Stimulated activated naive B cell treated with anti-CD40 and anti-IgM and Interleukin-4, amounts not matched to agents 10 μg/mL and 1 μg/mL and 100 μg/mL, for 72 hours (primary cell): Measurements from ENCODE around the gene HMGA1.

ENCODE experiments used
- ATAC-seq, 2 donors: fragments of 150-1000 bp; cut with Tn5 transposase; replicated peaks; 2 replicates each; pipeline ENCODE4 v1.10.0; 2021; ENCODE audit warnings: moderate library complexity in 1 of 2
- DNase-seq: peaks from one replicate; pipeline ENCODE4 v3.0.0; 2021
- H3K27ac Mint-ChIP-seq: one replicate; pipeline ENCODE4 v1.8.0; 2022; ENCODE audit warnings: mild to moderate bottlenecking, mixed read lengths
- H3K27me3 Mint-ChIP-seq, 2 donors: one replicate each; pipeline ENCODE4 v1.8.0; 2022; ENCODE audit warnings: mixed read lengths in 2 of 2
- H3K36me3 Mint-ChIP-seq, 2 donors: one replicate each; pipeline ENCODE4 v1.8.0; 2022; ENCODE audit warnings: mixed read lengths in 2 of 2, mild to moderate bottlenecking in 1 of 2
- H3K4me1 Mint-ChIP-seq, 2 donors: one replicate each; pipeline ENCODE4 v1.8.0; 2022; ENCODE audit warnings: mixed read lengths in 2 of 2, mild to moderate bottlenecking in 1 of 2
- H3K4me3 Mint-ChIP-seq, 2 donors: one replicate each; pipeline ENCODE4 v1.8.0; 2022; ENCODE audit warnings: mild to moderate bottlenecking in 2 of 2, mixed read lengths in 2 of 2, moderate library complexity in 1 of 2
- H3K9me3 Mint-ChIP-seq, 2 donors: one replicate each; pipeline ENCODE4 v1.8.0; 2022; ENCODE audit warnings: mixed read lengths in 2 of 2, mild to moderate bottlenecking in 1 of 2

The HMGA1 gene

DNA sequence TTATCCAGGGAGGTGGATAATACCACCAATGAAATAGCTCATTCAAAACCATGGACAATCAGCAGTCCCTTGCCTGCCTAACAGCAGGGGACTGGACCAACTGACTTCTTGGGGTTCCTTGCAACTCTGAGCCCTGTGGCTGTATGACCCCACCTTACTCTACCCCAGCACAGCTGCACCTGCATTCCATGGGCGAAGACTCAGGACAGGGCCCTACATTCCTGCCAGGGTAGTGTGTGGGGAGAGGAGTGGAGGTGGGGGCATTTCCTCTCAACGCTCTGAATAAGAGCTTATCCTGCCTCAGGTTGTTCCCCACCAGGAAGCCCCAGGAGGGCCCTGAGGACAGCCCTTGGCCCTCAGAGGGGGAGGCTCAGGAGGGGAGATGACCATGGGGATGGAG is 30.8 kb upstream of the HMGA1 start:
- no peak overlapping the region for H3K27ac Mint-ChIP-seq
- no peaks in the 10 kb centered on the region for H3K4me1 Mint-ChIP-seq
- H3K4me3 Mint-ChIP-seq: no peak overlapping the region
- ATAC-seq (no peak), DNase-seq (no peak)
- no peaks in the 10 kb centered on the region for H3K9me3 Mint-ChIP-seq
- no peaks in the 10 kb centered on the region for H3K27me3 Mint-ChIP-seq
- no peaks in the 10 kb centered on the region for H3K36me3 Mint-ChIP-seq

DNA sequence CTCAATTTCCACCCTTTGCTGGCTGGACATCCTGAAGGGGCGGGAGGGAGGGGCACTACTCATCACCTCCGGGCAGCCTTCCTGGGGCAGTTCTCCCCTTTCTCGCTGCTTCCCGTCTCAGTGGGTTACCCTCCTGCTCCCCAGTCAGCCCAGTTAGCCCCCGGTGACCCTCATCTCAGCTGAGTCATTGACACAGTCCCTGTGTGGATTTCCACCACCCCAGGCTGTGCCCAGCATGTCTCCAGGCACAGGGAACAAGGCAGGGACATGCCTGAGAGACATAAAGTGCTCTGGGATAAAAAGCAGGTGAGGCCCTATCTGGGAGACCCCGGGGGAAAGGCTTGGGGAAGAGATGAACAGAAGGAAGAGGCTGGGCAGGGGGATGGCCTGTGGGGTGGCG is 29.9 kb upstream of the HMGA1 start:
- Mint-ChIP-seq H3K27me3 (no peaks in the 10 kb centered on the region), H3K4me3 (no peak overlapping the region), H3K9me3 (no peaks in the 10 kb centered on the region), H3K36me3 (no peaks in the 10 kb centered on the region), H3K4me1 (no peaks in the 10 kb centered on the region), H3K27ac (no peak overlapping the region)
- DNase-seq: no peak
- ATAC-seq: no peak

DNA sequence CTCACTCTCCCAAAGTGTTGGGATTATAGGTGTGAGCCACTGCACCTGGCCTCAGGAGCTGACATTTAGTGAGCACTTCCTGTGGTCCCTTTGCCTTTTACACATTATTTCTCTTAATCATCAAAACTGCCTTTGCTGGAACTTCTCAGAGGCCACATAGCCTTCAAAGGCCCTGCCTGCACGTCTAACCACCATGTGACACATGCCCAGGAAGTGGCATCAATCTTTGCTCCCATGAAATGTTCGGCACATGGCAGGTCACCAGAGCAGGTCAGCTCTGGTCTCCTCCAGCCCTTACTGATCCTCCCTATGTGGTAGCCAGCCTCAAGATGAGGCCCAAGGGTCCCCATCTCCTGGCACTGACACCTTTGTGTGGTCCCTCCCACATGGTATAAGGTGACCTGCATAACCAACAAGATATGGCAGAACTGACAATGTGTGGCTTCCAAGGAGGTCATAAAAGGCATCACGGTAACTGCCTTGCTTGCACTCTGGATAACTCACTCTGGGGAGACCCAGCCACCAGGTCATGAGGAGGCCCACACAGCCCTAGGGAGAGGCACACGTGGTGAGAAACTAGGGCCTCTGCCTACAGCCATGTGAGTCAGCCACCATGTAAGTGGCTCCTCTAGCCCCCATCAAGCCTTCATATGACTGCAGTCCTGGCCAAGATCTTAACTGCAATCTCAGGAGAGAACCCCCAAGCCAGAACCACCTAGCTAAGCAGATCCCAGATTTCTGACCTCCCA is 28.8 kb upstream of the HMGA1 start:
- DNase-seq (no peak), ATAC-seq (peak; percentile 39 to 53)
- H3K36me3 Mint-ChIP-seq: no peaks in the 10 kb centered on the region
- no peaks in the 10 kb centered on the region for H3K4me1 Mint-ChIP-seq
- no peak overlapping the region for H3K4me3 Mint-ChIP-seq
- no peaks in the 10 kb centered on the region for H3K27me3 Mint-ChIP-seq
- H3K9me3 Mint-ChIP-seq: no peaks in the 10 kb centered on the region
- no peak overlapping the region for H3K27ac Mint-ChIP-seq

DNA sequence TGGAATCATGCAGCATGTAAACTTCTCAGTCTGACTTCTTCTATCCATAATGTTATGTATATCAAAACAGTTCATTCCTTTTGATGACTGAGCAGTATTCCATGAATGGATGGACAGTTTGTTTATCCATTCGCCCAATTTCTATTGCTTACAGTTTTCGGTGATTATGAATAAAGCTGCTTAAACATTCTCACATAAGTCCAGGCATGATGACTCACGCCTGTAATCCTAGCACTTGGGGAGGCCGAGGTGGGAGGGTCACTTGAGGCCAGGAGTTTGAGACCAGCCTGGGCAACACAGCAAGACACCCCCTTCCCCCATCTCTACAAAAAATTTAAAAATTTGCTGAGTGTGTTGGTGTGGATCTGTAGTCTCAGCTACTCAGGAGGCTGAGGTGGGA is 22.9 kb upstream of the HMGA1 start:
- H3K9me3 Mint-ChIP-seq: no peaks in the 10 kb centered on the region
- no peak overlapping the region for H3K4me3 Mint-ChIP-seq
- H3K27ac Mint-ChIP-seq: no peak overlapping the region
- no peak for DNase-seq
- H3K27me3 Mint-ChIP-seq: no peaks in the 10 kb centered on the region
- ATAC-seq: no peak
- H3K36me3 Mint-ChIP-seq: no peaks in the 10 kb centered on the region
- H3K4me1 Mint-ChIP-seq: no peaks in the 10 kb centered on the region

DNA sequence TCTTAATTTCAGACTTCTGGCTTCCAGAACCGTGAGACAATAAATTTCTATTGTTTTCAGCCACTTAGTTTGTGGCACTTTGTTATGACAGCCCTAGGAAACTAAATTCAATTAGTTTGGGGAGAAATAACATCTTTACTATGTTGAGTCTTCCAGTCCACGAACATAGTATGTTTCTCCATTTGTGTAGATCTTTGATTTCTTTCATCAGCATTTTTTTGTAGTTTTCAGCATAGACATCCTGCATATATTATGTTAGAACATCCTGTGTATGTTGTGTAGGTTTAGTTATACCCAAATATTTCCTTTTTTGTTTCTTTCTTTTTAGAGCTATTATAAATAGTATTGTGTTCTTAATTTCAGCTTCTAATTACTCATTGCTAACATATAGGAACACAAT is 18.0 kb upstream of the HMGA1 start:
- H3K27ac Mint-ChIP-seq: no peak overlapping the region
- H3K4me3 Mint-ChIP-seq: no peak overlapping the region
- ATAC-seq: no peak

DNA sequence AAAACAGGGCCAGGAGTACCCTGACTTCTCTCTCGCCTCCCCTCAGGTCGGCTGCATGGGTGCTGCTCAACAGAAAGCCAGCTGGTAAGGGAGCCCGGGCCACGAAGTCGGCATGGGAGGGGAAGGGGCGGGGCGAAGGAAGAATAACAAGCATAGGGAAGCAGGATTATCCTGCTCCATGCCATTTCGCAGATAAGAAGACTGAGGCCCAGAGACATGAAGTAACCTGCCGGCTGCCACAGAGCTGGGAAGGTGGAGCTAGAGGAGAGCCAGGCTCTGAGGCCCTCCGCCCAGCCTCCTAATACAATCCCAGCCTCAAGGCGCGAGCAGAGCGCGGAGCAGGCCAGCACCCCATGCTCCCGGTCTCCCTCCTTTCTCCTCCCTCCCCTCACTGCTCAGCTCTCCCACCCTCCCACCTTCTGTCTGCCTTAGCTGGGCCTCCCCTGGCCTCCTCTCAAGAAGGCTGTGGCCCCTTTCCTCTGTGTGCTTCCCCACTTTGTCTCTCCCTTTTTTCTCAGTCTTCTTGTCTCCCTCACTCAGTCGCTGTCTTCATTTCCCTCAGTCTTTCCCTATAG is 13.2 kb upstream of the HMGA1 start:
- no peak for DNase-seq
- Mint-ChIP-seq H3K27ac (peak overlapping the region; percentile 86), H3K36me3 (peaks cover 2 to 6% of the 10 kb centered on the region in 2 donors), H3K27me3 (no peaks in the 10 kb centered on the region), H3K9me3 (no peaks in the 10 kb centered on the region), H3K4me3 (peak overlapping the region; percentile 71 to 81), H3K4me1 (peaks cover 29 to 62% of the 10 kb centered on the region in 2 donors)
- peak; percentile 23 to 28 for ATAC-seq

More for the DNA sequence above, 18.0 kb upstream of the HMGA1 start:
- H3K9me3 Mint-ChIP-seq: no peaks in the 10 kb centered on the region
- peaks cover 11 to 23% of the 10 kb centered on the region in 2 donors for H3K4me1 Mint-ChIP-seq
- H3K36me3 Mint-ChIP-seq: no peaks in the 10 kb centered on the region
- DNase-seq: no peak
- H3K27me3 Mint-ChIP-seq: no peaks in the 10 kb centered on the region

DNA sequence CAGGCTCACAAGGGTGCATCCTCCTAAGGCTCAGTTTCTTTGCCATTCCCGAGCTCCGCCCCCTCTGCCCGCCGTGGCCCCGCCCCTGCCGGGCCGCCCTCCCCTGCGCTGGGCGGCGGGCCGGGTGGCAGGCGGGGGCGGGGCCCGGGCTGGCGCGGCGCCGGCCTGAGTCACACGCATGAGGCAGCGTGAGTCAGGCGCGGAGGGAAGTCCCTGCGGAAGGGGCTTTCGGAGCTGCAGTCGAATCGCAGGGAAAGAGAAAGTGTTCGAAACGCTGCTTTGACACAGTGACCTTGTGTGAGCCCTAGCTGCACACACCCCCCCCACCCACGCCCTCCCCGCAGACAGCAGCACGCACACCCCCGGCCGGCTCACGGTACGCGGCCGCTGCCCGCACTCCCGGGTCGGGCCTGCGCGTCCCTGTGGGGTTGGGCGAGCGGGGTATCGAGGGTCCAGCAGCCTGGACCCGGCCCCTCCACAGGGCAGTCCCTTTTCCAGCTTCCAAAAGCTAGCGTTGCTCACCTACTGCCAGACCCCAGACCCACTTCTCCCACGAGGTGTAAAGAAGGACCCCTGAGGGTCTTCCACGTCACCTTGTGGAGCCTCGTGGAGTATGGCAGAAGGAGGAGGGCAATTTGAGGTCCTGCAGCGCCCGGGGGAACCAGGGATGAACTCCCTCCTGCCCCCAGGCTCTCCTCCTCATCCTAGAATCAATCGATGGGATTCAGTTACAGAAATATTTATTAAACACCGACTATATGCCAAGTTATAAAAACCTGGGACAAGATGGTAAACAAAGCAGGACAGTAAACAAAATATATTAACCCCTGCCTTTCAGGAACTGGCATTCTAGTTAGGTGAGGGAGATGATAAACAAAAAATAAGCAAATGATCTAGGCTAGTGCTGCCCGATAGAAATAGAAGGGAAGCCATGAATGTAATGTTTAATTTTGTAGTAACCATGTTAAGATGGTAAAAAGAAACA is 12.4 kb upstream of the HMGA1 start:
- H3K4me1 Mint-ChIP-seq: peaks cover 29 to 67% of the 10 kb centered on the region in 2 donors
- no peaks in the 10 kb centered on the region for H3K9me3 Mint-ChIP-seq
- ATAC-seq: peak; percentile 91 to 93
- DNase-seq: peak; percentile 91
- no peaks in the 10 kb centered on the region for H3K27me3 Mint-ChIP-seq
- peak overlapping the region; percentile 86 for H3K27ac Mint-ChIP-seq
- peak overlapping the region; percentile 71 to 81 for H3K4me3 Mint-ChIP-seq
- H3K36me3 Mint-ChIP-seq: peaks cover 2 to 6% of the 10 kb centered on the region in 2 donors

DNA sequence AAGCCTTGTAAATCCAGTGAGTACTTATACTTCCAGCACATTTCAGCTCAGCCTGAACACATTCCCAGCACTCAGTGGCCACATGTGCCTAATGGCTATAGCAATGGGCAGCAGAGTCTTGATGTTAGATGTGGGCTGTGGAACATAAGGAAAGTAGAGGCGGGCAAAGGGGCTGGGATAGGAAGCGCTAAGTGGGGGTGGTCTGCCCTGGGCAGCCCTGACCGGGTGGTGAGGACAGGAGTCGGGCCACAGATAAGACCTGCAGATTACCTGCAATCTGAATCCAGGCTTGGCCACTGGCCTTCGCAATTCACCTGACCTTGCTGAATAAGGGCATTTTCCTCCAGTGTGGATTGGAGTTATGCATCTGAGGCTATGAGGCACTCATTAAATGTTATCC is 11.1 kb upstream of the HMGA1 start:
- DNase-seq (no peak), ATAC-seq (no peak)
- H3K27ac Mint-ChIP-seq: no peak overlapping the region
- peaks cover 2 to 6% of the 10 kb centered on the region in 2 donors for H3K36me3 Mint-ChIP-seq
- H3K9me3 Mint-ChIP-seq: no peaks in the 10 kb centered on the region
- H3K4me3 Mint-ChIP-seq: no peak overlapping the region
- peaks cover 33 to 73% of the 10 kb centered on the region in 2 donors for H3K4me1 Mint-ChIP-seq
- H3K27me3 Mint-ChIP-seq: no peaks in the 10 kb centered on the region

DNA sequence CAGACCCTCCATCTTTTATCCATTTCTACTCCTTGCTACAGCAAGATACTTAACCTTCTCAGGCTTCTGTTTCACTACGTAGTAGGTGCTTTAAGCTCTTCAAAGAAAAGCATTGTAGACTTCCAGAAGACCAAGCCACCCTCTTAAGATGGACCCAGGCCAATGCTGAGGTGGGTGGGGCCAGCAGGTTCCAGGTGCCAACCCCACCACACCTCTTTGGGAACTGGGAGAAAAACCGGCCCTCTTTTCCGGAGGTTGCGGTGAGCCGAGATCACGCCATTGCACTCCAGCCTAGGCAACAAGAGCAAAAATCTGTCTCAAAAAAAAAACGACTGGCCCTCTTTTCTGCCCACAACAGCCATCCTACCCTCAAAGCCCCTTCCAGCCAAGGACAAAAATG is 10.6 kb upstream of the HMGA1 start:
- Mint-ChIP-seq H3K4me1 (peaks cover 37 to 75% of the 10 kb centered on the region in 2 donors), H3K4me3 (no peak overlapping the region), H3K27me3 (no peaks in the 10 kb centered on the region), H3K36me3 (peaks cover 2 to 6% of the 10 kb centered on the region in 2 donors), H3K9me3 (no peaks in the 10 kb centered on the region), H3K27ac (peak overlapping the region; percentile 81)
- ATAC-seq (no peak), DNase-seq (no peak)

DNA sequence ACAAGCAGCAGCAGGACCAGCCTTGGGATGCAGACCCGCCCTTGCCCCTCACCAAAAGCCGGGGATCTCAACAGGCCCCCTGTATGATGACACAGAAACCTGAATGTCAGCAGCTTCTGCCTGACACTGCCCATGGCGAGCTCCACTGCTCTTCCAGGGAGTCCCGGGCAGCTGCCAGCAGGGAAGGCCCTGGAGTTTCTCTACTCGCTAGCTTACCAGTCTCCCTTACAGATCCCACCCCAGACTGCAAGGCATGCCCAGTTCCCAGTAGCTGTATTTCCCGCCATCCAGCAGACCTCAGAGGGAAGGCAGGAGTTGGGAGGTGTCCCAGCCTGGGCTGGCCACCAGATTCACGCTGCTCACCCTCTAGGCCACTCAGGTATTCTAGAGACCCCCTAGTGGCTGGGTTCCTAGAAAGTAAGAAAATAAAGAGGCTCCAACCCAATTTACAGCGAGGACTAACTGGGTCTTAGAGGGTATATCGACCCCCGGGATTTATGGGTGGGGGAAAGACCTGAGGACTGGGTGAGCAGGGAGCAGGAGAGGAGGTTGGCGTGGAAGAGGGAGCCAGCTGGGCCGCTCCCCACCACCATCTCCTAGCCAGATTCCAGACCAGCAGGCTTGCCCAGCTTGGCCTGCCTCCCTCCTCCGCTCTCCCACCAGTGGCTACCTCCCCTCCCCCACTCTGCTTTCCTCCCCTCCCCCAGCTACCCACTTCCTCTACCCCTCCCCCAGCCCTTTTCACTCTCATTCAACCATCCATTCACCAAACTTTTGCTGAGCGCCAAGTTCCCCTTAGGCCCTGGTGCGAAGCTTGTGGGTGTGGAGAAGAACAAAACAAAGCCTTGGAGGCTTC is 9.7 kb upstream of the HMGA1 start:
- H3K27me3 Mint-ChIP-seq: no peaks in the 10 kb centered on the region
- ATAC-seq: no peak
- H3K9me3 Mint-ChIP-seq: no peaks in the 10 kb centered on the region
- H3K4me1 Mint-ChIP-seq: peaks cover 38 to 76% of the 10 kb centered on the region in 2 donors
- no peak for DNase-seq
- peak overlapping the region in 1 of 2 donors; percentile 11 for H3K4me3 Mint-ChIP-seq
- H3K36me3 Mint-ChIP-seq: peaks cover 2 to 6% of the 10 kb centered on the region in 2 donors
- peak overlapping the region; percentile 93 for H3K27ac Mint-ChIP-seq

DNA sequence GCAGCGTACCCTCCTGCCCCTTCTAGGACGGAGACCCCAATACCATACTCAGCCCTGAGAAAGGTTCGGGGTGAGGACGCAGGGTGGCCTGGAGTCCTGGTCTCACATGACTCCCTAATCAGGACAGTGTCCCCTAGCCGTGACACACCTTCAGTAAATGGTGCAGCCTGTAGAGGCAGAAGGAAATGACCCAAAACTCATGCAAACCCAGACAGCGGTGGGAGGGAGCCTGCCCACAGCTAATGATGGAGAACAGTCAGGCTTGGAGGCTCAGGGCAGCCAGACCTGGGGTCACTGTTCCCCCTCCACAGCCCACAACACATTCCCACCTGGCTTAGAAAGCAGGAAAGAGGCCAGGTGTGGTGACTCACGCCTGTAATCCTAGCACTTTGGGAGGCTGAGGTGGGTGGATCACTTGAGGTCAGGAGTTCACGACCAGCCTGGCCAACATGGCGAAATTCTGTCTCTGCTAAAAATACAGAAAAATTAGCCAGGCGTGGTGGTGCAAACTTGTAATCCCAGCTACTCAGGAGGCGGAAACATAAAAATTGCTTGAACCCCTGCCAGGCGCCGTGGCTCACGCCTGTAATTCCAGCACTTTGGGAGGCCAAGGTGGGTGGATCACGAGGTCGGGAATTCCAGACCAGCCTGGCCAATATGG is 8.8 kb upstream of the HMGA1 start:
- Mint-ChIP-seq H3K27ac (peak overlapping the region; percentile 93), H3K9me3 (no peaks in the 10 kb centered on the region), H3K4me3 (no peak overlapping the region), H3K36me3 (peaks cover 2 to 6% of the 10 kb centered on the region in 2 donors), H3K27me3 (no peaks in the 10 kb centered on the region), H3K4me1 (peaks cover 40 to 76% of the 10 kb centered on the region in 2 donors)
- no peak for ATAC-seq
- DNase-seq: no peak

DNA sequence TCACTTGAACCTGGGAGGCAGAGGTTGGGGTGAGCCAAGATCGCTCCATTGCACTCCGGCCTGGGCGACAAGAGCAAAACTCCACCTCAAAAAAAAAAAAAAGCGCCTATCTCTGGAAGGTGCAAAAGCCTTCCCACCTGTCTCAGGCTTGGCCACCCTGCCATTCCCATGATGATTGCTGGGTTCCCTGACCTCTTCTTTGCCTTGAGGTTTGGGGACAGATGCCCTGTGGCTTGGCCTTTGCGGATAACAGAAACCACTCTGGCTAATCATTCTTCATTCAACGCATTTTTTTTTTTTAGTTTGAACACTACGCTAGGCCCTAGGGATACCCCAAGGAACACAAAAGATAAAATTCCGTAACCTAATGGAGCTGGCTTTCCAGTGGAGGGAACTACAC is 6.8 kb upstream of the HMGA1 start:
- H3K9me3 Mint-ChIP-seq: no peaks in the 10 kb centered on the region
- no peaks in the 10 kb centered on the region for H3K27me3 Mint-ChIP-seq
- H3K4me3 Mint-ChIP-seq: no peak overlapping the region
- ATAC-seq (no peak), DNase-seq (no peak)
- no peak overlapping the region for H3K27ac Mint-ChIP-seq
- peaks cover 2 to 6% of the 10 kb centered on the region in 2 donors for H3K36me3 Mint-ChIP-seq
- H3K4me1 Mint-ChIP-seq: peaks cover 40 to 66% of the 10 kb centered on the region in 2 donors

DNA sequence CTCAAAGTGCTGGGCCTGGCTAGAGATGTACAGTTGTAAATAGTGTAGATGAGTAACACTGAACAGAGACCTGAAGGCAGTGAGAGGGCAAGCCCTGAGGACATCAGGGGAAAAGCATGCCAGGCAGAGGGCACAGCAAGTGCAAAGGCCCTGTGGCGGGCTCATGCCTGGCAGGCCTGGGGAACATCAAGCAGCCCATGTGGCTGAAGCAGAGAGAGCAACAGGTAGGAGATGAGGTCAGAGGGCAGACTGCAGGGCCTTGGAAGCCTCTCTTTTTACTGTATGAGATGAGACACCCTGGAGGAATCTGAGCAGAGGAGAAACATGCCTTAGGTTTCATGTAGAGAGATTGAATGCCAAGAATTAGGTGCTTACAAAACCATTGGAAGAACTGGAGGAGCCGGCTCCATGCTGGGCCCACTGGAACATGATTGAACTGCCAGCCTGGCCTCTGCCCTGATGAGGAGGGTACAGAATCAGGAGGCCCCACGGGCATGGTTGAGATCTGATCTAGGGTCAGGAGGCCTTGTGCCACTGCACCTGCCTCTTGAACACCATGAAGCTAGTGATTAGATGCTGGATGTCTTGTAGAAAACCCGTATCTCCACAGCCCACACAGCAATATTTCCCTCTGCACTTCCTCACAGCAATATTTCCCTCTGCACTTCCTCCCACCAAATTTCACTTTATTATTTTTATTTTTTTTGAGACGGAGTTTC is 5.9 kb upstream of the HMGA1 start:
- DNase-seq: no peak
- Mint-ChIP-seq H3K9me3 (no peaks in the 10 kb centered on the region), H3K36me3 (peaks cover 2 to 7% of the 10 kb centered on the region in 2 donors), H3K27ac (peak overlapping the region; percentile 57), H3K4me3 (no peak overlapping the region), H3K27me3 (no peaks in the 10 kb centered on the region), H3K4me1 (peaks cover 42 to 65% of the 10 kb centered on the region in 2 donors)
- no peak for ATAC-seq
